Stimulated activated CD4-positive, alpha-beta T cell treated with anti-CD3 and anti-CD28 coated beads, Interleukin-1b, Interleukin-23, amount 100 ng/mL, for 4 hours (primary cell): Measurements from ENCODE around the gene ZHX3.
"Not testable (repeated sequence)": the region's sequence is repeated elsewhere in the genome, so short reads cannot be mapped to it uniquely, and the experiment has no call there.

ENCODE experiments used
- DNase-seq, 2 donors: peaks; one replicate each; pipeline ENCODE4 v3.0.0-alpha.2; 2020; ENCODE audit warnings: low read depth in 2 of 2

Gene ZHX3

DNA sequence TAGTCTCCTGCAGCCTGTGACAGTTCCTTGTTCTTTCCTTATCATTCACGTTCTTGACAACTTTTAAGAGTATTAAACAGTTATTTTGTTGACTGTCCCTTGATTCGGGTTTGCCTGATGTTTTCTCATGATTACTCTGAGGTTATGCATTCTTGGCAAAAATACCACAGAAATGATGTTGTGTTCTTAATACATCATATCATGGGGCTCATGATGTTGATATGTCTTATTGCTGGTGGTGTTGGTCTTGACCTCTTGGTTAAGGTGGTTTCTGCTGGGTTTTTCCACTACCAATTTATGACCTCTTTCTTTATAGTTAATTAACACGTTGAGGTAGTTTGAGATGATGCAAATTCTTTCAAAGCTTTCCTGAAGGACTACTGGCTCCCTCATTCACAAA, 59.1 kb downstream of the ZHX3 start:
- DNase-seq, result no peak

DNA sequence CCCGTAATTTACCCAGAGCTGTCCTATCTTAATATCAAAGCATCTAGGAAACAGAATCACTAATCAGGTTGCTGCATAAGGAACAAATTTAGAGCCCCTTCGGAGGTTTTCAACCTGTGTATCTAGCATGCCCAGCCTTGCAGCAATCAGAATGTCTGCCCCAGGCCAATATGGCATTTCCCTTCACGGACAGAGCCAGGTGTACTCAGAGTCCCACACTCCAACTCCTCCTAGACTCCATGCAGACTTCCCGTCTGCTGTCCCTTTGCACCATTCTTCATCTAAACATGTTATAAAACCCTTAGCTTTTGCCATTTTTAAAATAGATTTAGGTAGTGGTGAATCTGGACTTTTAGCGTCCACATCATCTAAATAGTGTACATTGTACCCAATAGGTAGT, 61.0 kb downstream of the ZHX3 start:
- no peak for DNase-seq

DNA sequence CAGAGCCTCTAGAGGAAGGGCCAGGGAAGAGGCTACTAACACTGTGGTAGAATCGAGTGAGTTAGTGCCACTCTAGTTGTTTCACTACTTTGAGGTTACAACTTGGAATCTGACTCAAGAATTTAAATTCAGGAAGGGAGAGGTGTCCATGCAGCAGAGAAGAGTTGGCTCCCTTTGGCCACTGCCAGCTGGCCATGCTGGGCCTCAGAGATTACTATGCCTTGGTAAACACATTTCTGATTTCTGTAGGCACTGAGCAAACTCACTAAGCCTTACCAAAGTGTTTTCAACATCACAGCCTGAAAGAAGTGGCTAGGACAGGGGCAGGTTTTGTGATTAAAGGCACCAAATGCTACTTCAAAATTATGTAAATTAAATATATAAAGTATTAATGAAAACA, 61.9 kb downstream of the ZHX3 start:
- no peak for DNase-seq

DNA sequence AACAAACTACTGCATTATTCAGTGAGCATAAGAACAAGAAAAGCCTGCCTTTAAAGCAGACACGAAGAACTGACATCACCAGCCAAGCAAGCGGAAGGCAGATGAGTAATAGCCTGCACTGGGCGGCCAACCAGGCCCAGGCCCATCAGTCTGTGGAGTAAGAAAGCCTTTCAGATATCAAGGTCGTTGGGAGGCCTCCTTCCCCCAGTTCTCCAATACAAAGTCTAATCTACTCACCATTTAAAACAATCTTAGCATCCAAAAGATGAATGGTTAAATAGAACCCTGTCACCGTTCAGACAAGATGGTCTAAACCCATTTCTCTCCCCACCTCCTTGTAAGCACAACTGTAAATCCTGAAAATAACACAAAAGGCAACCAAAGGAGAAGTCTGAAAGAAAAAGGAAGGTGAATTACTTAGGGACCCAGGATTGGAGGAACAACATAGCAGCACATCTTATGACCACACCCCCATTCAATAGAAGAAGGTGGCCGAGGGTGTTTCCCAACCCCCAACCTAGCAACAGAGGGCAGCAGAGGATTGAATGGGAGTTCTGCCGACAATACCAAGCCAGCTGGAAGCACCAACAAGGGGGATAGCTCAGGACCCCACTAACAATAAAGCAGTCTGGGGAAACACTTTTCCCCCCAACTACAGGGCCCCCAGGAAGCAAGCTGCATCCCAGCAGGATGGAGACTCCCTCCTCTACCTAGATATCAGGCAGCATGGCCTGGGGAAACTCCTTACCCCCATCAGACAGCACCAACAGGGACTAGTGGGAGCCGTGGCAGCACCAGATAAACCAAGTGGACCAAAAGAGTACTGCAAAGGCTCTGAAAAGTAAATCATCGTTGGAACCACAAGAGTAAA, 67.9 kb downstream of the ZHX3 start:
- no peak for DNase-seq

DNA sequence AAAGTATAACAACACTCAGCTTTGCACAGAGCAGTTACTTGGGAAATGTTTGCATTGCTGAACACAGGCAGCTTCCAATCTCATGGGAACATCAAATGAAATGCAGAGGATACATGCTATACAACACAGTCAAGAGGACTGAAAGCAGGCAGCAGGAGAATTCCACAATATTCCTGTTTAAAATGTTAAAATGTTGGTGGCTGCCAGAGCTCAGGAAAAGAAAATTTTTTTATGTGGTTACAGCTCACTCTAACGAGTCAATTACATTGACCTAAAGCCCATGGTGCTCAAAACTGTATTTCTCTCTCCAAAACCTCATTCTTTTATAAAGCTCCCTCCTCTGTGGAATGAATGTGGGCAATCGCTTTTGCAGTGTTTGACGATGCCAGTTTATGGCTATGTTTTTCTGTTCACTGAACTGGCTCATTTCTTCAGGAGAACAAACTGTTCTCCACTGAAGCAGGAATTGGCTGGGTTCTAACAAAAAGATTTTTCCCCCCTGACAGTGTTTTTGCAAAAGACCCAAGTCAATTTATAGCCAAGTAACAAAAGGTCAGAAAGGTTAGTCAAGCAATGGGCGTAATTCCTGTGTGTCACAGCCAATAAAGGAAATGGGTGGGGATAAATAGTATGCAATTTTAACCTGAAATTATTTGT, 69.0 kb downstream of the ZHX3 start:
- no peak for DNase-seq

DNA sequence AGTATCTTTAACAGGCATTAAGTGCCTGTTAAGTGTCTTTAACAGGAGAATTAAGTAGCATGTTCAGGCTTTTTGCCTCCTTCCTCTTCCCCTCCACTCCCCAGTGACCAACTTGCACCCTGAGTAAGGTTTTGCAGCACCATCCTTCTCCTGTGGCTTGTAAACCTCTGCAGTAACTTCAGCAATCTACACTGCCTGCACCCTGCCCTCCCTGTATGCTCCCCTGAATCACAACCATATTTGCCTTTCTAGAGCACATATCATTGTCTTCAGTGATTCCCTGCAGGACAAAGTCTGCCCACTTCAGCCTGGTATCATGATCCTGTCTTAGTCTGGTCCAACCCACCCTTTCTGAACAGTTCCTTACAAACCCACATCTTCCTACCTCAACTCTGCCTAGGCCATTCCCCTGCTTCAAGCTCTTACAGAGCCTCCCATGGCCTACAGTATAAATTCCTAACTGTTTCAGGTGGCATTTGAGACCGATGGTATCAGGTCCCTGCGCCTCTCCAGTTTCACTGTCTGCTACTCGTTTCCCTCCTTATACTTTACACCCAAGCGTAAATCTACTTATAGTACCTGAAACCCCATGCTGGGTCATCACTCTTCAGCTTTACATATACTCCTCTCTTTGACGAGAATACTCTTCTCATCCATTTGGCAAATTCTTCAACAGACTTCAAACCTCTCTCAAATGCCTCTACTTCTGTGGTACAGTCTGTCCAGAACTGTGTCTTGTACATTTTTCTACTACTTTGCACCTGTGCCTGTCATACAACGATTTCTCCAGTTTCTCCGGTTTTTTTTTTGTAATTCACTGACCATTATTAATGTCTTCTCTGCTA, 69.8 kb downstream of the ZHX3 start:
- no peak for DNase-seq

DNA sequence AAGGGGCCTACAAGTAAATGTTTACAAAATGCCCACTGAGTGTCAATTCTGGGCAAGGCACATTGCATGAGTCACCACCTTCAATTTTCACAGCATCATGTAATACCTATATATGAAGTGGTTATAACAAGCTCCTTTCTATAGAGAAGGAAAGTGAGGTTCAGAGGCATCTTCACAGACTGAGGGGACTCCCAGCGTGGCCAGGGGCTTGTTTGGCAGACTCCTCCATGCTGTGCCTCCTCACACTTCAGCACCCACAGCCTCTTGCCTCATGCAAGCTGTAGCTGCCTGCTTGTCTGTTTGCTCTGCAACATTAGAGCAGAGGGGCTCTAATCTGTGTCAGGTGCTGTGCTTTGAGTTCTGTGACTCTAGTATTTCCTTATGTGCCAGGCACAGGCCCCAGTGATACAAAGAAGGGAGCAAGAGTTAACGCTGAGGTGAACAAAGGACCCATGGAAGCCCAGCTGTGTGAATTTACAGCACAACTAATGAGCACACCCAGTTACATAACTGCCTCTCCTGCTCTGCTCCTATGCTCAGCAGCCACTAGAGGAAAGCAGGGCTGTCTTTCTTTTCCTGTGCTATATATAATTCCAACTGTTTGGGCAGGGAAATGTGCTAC, 72.3 kb downstream of the ZHX3 start:
- no peak for DNase-seq

DNA sequence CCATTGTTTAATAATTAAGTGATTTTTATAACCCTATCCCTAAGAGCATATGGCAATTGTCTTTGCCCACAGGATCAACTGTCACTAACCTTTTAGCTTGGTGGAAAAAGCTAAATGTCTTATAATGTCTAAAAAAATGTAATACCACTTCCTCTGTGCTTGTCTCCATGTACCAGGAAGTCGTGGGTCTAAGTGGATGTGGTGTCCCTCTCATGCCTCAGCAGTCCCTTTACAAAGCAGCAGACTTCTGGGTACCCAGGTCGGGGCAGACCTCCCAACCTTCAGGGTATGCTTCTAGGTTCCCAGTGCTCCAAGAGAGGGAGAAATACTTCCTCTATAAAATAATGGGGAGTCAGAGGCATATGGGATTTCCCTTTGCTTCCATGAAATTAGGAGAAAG, 74.7 kb downstream of the ZHX3 start:
- DNase-seq, result no peak

DNA sequence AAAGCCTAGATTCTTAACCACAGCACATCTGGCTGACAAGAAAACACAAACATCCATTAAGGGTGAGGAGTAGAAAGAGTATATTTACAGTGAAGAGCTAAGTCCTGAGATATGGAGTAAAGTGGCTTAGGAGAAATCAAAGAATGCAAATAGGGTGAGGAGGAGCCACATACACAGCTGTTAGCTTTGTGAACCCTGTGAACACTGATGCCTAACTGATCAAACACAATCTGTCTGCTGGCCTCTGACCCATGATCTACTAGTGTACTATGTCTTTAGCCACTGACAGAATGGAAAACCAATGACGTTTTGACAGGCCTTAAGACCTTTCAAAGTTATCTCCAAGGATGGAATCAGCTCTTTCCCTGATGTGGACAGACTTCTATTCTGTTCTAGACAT, 75.2 kb downstream of the ZHX3 start:
- DNase-seq, result no peak

DNA sequence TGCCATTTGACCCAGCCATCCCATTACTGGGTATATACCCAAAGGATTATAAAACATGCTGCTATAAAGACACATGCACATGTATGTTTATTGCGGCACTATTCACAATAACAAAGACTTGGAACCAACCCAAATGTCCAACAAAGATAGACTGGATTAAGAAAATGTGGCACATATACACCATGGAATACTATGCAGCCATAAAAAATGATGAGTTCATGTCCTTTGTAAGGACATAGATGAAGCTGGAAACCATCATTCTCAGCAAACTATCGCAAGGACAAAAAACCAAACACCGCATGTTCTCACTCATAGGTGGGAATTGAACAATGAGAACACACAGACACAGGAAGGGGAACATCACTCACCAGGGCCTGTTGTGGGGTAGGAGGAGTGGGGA, 80.3 kb downstream of the ZHX3 start:
- not testable (repeated sequence) for DNase-seq

DNA sequence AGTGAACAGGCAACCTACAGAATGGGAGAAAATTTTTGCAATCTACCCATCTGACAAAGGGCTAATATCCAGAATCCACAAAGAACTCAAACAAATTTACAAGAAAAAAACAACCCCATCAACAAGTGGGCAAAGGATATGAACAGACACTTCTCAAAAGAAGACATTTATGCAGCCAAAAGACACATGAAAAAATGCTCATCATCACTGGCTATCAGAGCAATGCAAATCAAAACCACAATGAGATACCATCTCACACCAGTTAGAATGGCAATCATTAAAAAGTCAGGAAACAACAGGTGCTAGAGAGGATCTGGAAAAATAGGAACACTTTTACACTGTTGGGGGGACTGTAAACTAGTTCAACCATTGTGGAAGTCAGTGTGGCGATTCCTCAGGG, 80.7 kb downstream of the ZHX3 start:
- not testable (repeated sequence) for DNase-seq

DNA sequence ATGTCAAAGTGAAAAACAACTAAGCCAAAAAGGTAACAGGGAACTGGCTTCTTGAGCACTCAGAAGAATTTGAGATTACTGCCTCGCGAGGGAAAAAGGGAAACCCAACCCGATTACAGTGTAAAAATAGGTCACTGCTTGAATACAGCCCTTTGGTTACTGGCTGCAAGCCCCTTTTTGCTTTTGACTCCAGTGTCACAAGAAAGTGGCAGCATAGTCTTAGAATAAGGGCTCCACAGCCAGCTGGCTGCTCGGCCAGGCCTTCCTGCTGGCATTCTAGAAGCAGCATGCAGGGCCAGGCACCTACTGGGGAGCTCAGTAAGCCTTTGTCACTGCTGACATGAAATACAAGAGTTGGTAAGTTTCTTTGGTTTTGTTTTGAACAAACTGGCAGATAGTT, 83.0 kb downstream of the ZHX3 start:
- no peak for DNase-seq

DNA sequence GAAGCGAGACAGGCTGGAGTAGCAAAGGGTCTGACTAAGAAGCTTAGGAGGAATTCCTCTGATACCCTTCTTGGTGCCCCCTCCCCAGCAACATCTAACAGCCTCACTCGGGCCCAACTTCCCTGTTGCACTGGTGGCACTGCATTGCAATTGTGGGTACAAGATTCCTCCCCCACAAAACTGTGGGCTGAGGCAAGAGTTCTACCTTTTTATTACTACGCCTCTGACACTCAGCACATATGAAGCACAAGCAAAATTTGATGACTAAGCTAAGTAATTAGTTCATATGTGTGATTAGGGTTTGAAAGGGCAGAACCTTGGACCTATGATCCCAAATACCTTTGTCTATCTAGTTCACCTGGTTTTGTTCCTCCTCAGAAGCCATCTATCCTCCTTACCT, 83.5 kb downstream of the ZHX3 start:
- no peak for DNase-seq

DNA sequence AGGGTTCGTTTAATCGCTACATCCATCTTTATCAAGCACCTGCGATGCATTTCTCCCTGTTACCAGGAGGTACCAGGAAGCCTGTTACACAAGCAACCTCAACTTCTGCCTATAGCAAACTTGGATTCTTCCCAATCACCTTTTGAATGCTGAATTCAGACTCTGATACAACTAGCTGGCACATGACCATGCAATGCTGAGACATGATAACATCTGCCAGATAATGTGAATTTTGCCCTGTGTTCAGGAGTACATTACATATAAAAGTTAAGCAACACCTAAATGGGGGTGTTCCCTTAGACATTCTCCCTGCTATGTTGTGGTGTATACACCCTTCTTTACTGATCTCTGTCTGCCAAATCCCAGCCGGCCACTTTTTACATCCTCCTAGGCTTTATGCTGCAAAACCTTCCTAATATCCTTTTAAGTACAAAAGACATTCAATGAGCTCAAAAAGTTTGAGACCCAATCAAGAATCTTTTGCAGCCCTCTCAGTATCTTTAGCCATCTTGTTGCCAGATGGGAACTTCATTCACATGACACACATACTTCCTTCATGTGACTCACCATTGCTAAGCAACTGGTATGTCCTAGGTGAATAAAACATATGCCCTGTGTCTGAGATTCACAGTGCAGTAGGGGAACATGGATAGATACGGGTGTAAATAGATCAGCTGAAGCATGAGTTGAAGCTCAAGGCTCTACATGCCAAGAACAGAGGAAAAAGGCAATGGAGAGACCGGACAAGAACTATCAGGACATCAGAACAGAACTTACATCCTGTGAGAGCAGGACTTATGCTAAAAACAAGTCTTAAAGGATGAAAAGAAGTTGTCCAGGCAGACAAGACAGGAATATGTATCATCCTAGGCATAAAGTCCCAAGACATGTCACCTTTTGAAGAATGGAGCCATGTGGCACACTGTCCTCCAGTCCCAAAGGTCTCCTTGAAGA, 84.3 kb downstream of the ZHX3 start:
- no peak for DNase-seq

DNA sequence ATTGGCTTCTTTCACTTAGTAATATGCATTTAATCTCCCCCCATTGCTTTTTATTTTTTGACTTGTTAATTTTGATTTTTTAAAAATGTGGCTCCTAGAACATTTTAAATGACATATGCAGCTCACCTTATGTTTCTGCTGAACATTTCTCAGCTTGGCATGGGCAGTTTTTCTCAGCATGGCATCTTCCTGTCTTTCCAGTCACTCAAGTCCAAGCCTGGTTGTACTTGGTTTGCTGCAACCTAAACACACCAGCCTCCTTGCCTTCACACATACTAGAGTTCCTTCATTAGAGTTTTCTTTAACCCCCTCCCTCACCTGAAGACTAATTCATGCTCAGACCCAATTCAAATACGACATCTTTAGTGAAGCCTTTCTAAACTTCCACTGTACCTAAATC, 86.4 kb downstream of the ZHX3 start:
- no peak for DNase-seq

DNA sequence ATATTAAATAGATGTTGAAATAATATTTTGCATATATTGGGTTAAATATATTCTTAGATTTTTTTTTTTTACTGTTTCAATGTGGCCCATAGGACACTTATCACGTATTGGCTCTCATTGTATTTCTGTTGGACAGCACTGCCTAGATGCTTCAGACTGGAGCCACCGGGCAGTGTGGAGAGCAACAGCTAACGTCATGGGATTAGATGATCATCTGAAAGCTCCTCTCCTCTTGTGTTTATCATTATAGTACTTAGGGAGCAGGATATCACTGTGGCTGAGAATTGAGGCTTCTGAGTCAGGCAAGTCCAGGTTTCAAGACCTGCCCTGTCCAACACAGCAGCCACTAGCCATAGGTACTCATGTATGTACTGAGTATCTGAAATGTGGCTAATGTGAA, 87.4 kb downstream of the ZHX3 start:
- no peak for DNase-seq

DNA sequence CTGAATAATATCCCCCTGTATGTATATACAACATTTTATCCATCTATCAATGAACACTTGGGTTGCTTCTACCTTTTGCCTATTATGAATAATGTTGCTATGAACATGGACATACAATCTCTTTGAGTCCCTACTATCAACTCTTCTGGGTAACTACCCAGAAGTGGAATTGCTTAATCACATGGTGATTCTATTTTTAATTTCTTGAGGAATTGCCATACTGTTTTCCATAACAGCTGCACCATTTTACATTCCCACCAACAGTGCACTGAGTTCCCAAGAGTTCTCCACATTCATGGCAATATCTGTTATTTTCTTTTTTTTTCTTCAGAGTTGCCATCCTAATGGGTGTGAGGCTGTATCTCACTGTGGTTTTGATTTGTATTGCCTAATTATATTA, 88.3 kb downstream of the ZHX3 start:
- DNase-seq, result no peak

DNA sequence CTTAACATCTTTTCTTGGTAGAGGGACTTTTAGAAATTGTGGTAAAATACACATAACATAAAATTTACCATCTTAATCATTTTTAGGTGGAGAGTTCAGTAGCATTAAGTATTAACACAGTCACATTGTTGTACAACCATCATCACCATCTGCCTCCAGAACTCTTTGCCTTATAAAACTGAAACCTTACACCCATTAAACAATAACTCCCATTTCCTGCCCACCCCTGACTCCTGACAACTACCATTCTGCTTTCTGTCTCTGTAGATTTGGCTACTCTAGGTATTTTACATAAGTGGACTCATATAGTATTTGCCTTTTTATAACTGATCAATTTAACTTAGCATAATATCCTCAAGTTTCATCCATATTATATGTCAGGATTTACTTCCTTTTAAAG, 88.7 kb downstream of the ZHX3 start:
- DNase-seq, result no peak

DNA sequence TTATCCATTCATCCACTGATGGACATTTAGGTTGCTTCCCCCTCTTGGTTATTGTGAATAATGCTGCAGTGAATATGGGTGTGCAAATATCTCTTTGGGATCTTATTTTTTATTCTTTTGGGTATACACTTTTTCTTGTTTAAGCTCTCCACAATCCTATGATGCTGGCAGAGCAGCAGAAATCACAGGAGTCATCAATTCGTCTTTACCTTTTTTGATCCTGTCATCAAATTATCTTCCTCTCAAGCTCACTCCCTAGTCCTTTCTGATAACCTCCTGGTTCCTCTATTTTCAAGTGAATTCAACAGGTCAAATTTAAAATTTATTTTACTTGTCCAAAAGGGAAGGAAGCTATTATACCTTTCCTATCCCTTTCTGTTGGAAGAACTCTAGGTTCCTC, 91.1 kb downstream of the ZHX3 start:
- DNase-seq, result no peak

DNA sequence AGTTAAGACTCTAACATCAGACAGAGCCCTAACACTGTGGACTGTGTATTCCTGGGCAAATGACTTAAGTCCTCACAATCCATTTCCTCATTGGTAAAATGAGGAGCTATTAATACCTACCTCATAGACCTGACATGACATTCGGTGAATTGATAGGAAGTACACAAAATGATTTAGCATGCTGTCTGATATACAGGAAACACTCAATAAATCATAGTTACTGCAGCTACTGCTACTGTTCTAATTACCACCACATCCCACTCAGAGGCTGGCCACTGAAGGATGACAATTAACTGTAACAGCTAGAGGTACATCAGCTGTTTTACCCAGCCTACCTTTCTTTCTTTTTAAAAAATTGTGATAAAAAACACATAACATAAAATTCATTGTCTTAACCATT, 92.4 kb downstream of the ZHX3 start:
- DNase-seq, result no peak

DNA sequence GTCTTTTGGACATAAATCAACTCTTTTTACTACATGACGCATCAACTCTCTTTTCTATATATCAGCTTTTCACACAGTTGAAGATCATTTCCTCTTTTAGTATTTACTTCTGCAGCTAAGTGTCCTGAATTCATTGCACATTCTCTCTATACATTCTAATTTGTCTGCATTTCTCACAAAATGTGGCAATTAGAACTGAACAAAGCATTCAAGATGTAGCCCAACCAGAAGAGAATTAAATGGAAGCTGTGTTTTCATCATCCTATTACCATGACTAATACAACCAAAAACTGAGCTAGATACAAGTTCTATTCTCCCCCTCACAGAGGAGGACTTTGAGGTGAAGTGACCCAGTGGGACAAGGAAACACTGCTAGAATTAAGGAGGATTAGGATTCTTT, 93.2 kb downstream of the ZHX3 start:
- DNase-seq, result no peak
